GM23248 (cell line): Measurements from ENCODE around the gene USP6NL.

ENCODE experiments used
- EZH2 ChIP-seq: fragments of 200-600 bp; sonication (generic); IDR thresholded peaks from 2 replicates; pipeline ENCODE4 v1.6.1; 2018; ENCODE audit warnings: antibody characterized with exemption, mild to moderate bottlenecking; ENCODE audit not compliant: insufficient read depth, poor library complexity, severe bottlenecking
- EZH2phosphoT487 ChIP-seq: fragments of 200-600 bp; sonication (generic); IDR thresholded peaks from 2 replicates; pipeline ENCODE4 v1.6.1; 2018; ENCODE audit warnings: antibody characterized with exemption, moderate library complexity, mild to moderate bottlenecking, low read depth; ENCODE audit not compliant: insufficient read depth

DNA sequence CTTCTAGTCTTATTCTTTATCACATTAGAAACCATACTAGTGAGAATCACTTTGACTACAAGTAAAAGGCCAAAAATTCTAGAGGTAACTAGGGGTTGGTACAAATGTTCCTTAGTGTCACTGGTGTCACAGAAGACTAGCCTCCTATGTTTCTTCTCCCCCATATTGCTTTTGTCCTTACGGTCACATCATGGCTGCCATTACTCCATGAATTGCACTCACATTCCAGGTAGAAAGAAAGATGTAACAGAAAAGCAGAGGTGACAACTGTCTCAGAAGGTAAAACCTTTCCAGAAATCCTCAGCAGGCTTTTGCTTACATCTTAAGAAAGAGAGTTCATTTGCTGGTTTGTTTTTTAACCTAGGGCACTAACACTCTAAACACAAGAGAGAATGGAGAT lies 42.9 kb downstream of the USP6NL start:
- no peak for TF ChIP-seq EZH2
- TF ChIP-seq EZH2phosphoT487 = no peak
